Stimulated activated naive B cell treated with anti-CD40 and anti-IgM and Interleukin-4, amounts not matched to agents 10 μg/mL and 1 μg/mL and 100 μg/mL, for 72 hours (primary cell): ENCODE results near the gene MRPS5.

Experiments used
- ATAC-seq, 2 donors: fragments of 150-1000 bp; cut with Tn5 transposase; replicated peaks; 2 replicates each; pipeline ENCODE4 v1.10.0; 2021; ENCODE audit warnings: moderate library complexity in 1 of 2
- DNase-seq: peaks from one replicate; pipeline ENCODE4 v3.0.0; 2021
- H3K27ac Mint-ChIP-seq: one replicate; pipeline ENCODE4 v1.8.0; 2022; ENCODE audit warnings: mild to moderate bottlenecking, mixed read lengths
- H3K27me3 Mint-ChIP-seq, 2 donors: one replicate each; pipeline ENCODE4 v1.8.0; 2022; ENCODE audit warnings: mixed read lengths in 2 of 2
- H3K36me3 Mint-ChIP-seq, 2 donors: one replicate each; pipeline ENCODE4 v1.8.0; 2022; ENCODE audit warnings: mixed read lengths in 2 of 2, mild to moderate bottlenecking in 1 of 2
- H3K4me1 Mint-ChIP-seq, 2 donors: one replicate each; pipeline ENCODE4 v1.8.0; 2022; ENCODE audit warnings: mixed read lengths in 2 of 2, mild to moderate bottlenecking in 1 of 2
- H3K4me3 Mint-ChIP-seq, 2 donors: one replicate each; pipeline ENCODE4 v1.8.0; 2022; ENCODE audit warnings: mild to moderate bottlenecking in 2 of 2, mixed read lengths in 2 of 2, moderate library complexity in 1 of 2
- H3K9me3 Mint-ChIP-seq, 2 donors: one replicate each; pipeline ENCODE4 v1.8.0; 2022; ENCODE audit warnings: mixed read lengths in 2 of 2, mild to moderate bottlenecking in 1 of 2

Gene MRPS5

GRCh38 chr2:95121407-95122196, at the start of gene MRPS5:
MRPS5 (minus strand) TSS chr2:95121808; CDS start chr2:95121791, 17 bp downstream.
- DNase-seq (peak; percentile 85), ATAC-seq (peak; percentile 93 to 97)
- Mint-ChIP-seq H3K9me3 (no peaks in the 10 kb centered on the region), H3K4me1 (peaks cover 27 to 40% of the 10 kb centered on the region in 2 donors), H3K4me3 (peak within 1 kb of the TSS; percentile 97 to 99), H3K36me3 (peaks cover 12 to 23% of the 10 kb centered on the region in 2 donors), H3K27me3 (peaks cover 0 to 3% of the 10 kb centered on the region in 2 donors), H3K27ac (peak within 1 kb of the TSS; percentile 96)

- Mint-ChIP-seq H3K36me3 (peaks cover 4 to 23% of the 10 kb centered on the region in 2 donors), H3K9me3 (no peaks in the 10 kb centered on the region), H3K4me1 (peaks cover 24 to 46% of the 10 kb centered on the region in 2 donors), H3K27ac (peak overlapping the region; percentile 100), H3K4me3 (peak overlapping the region; percentile 98 to 100), H3K27me3 (no peaks in the 10 kb centered on the region)
- ATAC-seq (peak in 1 of 2 donors; percentile 7), DNase-seq (no peak)
These were observed 44.6 kb upstream of the MRPS5 start for GRCh38 chr2:95166065-95166763.

- H3K27ac Mint-ChIP-seq, result peak within 1 kb of the TSS; percentile 100
- H3K4me3 Mint-ChIP-seq, result peak within 1 kb of the TSS; percentile 98 to 100
- ATAC-seq (peak; percentile 95 to 97), DNase-seq (peak; percentile 93)
- peaks cover 24 to 46% of the 10 kb centered on the region in 2 donors for H3K4me1 Mint-ChIP-seq
- H3K27me3 Mint-ChIP-seq, result no peaks in the 10 kb centered on the region
- no peaks in the 10 kb centered on the region for H3K9me3 Mint-ChIP-seq
- peaks cover 4 to 20% of the 10 kb centered on the region in 2 donors for H3K36me3 Mint-ChIP-seq
These were observed 43.9 kb upstream of the MRPS5 start, which contains the start of gene ZNF2 for GRCh38 chr2:95165371-95166064. ZNF2 (plus strand) TSS chr2:95165809; CDS start chr2:95176227, 10,418 bp downstream.

- Mint-ChIP-seq H3K27me3 (no peaks in the 10 kb centered on the region), H3K9me3 (no peaks in the 10 kb centered on the region), H3K4me1 (peaks cover 24 to 46% of the 10 kb centered on the region in 2 donors), H3K27ac (peak overlapping the region; percentile 100), H3K4me3 (peak overlapping the region; percentile 98 to 100), H3K36me3 (peaks cover 4 to 20% of the 10 kb centered on the region in 2 donors)
- DNase-seq (no peak), ATAC-seq (peak; percentile 27 to 30)
These were observed 43.4 kb upstream of the MRPS5 start for GRCh38 chr2:95165030-95165370.

- ATAC-seq (peak; percentile 92 to 93), DNase-seq (peak; percentile 68)
- Mint-ChIP-seq H3K27ac (peak within 1 kb of the TSS; percentile 93), H3K4me1 (peaks cover 15 to 27% of the 10 kb centered on the region in 2 donors), H3K4me3 (peak within 1 kb of the TSS; percentile 90 to 91), H3K36me3 (peaks cover 20 to 28% of the 10 kb centered on the region in 2 donors), H3K27me3 (no peaks in the 10 kb centered on the region), H3K9me3 (peaks cover 5% of the 10 kb centered on the region in 2 donors)
These were observed 38.3 kb upstream of the MRPS5 start, which contains the start of gene ZNF514 for GRCh38 chr2:95159690-95160449. ZNF514 (minus strand) TSS chr2:95159848; CDS start chr2:95153253, 6,595 bp downstream.

GRCh38 chr2:95158891-95159619, 37.4 kb upstream of the MRPS5 start:
- DNase-seq (peak; percentile 11), ATAC-seq (peak; percentile 74 to 79)
- peak overlapping the region; percentile 84 for H3K27ac Mint-ChIP-seq
- H3K9me3 Mint-ChIP-seq, result peaks cover 8 to 11% of the 10 kb centered on the region in 2 donors
- H3K36me3 Mint-ChIP-seq, result peaks cover 28 to 37% of the 10 kb centered on the region in 2 donors
- H3K4me3 Mint-ChIP-seq, result peak overlapping the region; percentile 90 to 91
- no peaks in the 10 kb centered on the region for H3K27me3 Mint-ChIP-seq
- peaks cover 11 to 20% of the 10 kb centered on the region in 2 donors for H3K4me1 Mint-ChIP-seq

- Mint-ChIP-seq H3K4me3 (peak overlapping the region; percentile 90 to 91), H3K9me3 (peaks cover 10 to 12% of the 10 kb centered on the region in 2 donors), H3K36me3 (peaks cover 33 to 43% of the 10 kb centered on the region in 2 donors), H3K4me1 (peaks cover 11 to 14% of the 10 kb centered on the region in 2 donors), H3K27ac (no peak overlapping the region), H3K27me3 (no peaks in the 10 kb centered on the region)
- ATAC-seq, result no peak
- no peak for DNase-seq
These were observed 36.8 kb upstream of the MRPS5 start for GRCh38 chr2:95158441-95158840.

GRCh38 chr2:95149397-95149984, 27.9 kb upstream of the MRPS5 start:
- Mint-ChIP-seq H3K9me3 (peaks cover 53 to 54% of the 10 kb centered on the region in 2 donors), H3K4me3 (no peak overlapping the region), H3K36me3 (peaks cover 81 to 93% of the 10 kb centered on the region in 2 donors), H3K27ac (no peak overlapping the region), H3K27me3 (no peaks in the 10 kb centered on the region), H3K4me1 (no peaks in the 10 kb centered on the region)
- ATAC-seq (no peak), DNase-seq (no peak)

- DNase-seq, result no peak
- no peak for ATAC-seq
- Mint-ChIP-seq H3K36me3 (peaks cover 51 to 71% of the 10 kb centered on the region in 2 donors), H3K9me3 (peaks cover 28 to 43% of the 10 kb centered on the region in 2 donors), H3K4me3 (no peak overlapping the region), H3K27me3 (no peaks in the 10 kb centered on the region), H3K4me1 (peaks cover 0 to 1% of the 10 kb centered on the region in 2 donors), H3K27ac (no peak overlapping the region)
These were observed 22.2 kb upstream of the MRPS5 start for GRCh38 chr2:95143838-95144237.

GRCh38 chr2:95138702-95139101, 17.1 kb upstream of the MRPS5 start:
- H3K4me1 Mint-ChIP-seq, result peaks cover 0 to 1% of the 10 kb centered on the region in 2 donors
- H3K27ac Mint-ChIP-seq, result no peak overlapping the region
- ATAC-seq (no peak), DNase-seq (no peak)
- no peaks in the 10 kb centered on the region for H3K27me3 Mint-ChIP-seq
- no peak overlapping the region for H3K4me3 Mint-ChIP-seq
- peaks cover 24 to 46% of the 10 kb centered on the region in 2 donors for H3K36me3 Mint-ChIP-seq
- H3K9me3 Mint-ChIP-seq, result peaks cover 25 to 28% of the 10 kb centered on the region in 2 donors

- ATAC-seq, result peak; percentile 10 to 12
- no peak for DNase-seq
- H3K4me3 Mint-ChIP-seq, result peak overlapping the region; percentile 97 to 99
These were observed 566 bp upstream of the MRPS5 start for GRCh38 chr2:95122197-95122551.

GRCh38 chr2:95121093-95121406, 558 bp downstream of the MRPS5 start:
- Mint-ChIP-seq H3K36me3 (peaks cover 13 to 23% of the 10 kb centered on the region in 2 donors), H3K4me1 (peaks cover 27 to 40% of the 10 kb centered on the region in 2 donors), H3K27me3 (no peaks in the 10 kb centered on the region), H3K4me3 (peak overlapping the region; percentile 97 to 99), H3K27ac (peak overlapping the region; percentile 96), H3K9me3 (no peaks in the 10 kb centered on the region)
- no peak for DNase-seq
- ATAC-seq, result no peak

More at GRCh38 chr2:95122197-95122551, 566 bp upstream of the MRPS5 start:
- Mint-ChIP-seq H3K27me3 (peaks cover 0 to 5% of the 10 kb centered on the region in 2 donors), H3K9me3 (no peaks in the 10 kb centered on the region), H3K4me1 (peaks cover 25 to 40% of the 10 kb centered on the region in 2 donors), H3K27ac (peak overlapping the region; percentile 96), H3K36me3 (peaks cover 10 to 21% of the 10 kb centered on the region in 2 donors)
